ENCODE data around the gene MRC2.

DNA sequence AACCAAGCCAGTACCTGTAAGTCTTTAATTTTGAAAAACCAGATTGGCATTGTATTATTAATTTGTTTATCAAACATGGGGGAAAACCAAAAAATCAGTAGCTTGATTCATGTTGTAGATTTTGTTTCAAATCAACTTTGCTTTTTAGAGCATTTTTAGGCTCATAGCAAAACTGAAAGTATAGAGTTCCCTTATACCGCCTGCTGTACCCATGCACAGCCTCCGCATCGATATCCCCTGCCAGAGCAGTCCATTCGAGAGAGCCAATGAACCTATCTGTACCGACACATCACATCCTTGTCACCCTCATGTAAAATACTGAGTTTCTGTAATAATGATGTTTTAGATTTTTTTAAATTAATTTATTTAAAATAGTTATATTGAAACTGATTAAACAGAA, 16.2 kb upstream of the MRC2 start:
- TF ChIP-seq CTCF (IDR thresholded peaks at IDR 0.05; ENCODE audit: borderline replicate concordance, extremely low read depth, low read length, poor library complexity, severe bottlenecking) (no peak), EZH2 (IDR thresholded peaks at IDR 0.05; ENCODE audit: borderline replicate concordance, low read depth, low read length, severe bottlenecking) (no peak)
